ENCODE measurements around the gene HS3ST6. TPM values are rescaled to one million over a fixed set of nuclear protein-coding genes. Genes with fewer than 3 reads are reported as not detected.

HS3ST6 gene
- total RNA-seq, 4 donors from 2014 or later = 1.6 to 9.9 (median 6.3) TPM

GRCh38 chr16:1936945-1937479 lies 18.8 kb upstream of the HS3ST6 start:
- no peaks in the 10 kb centered on the region for H3K9me3 ChIP-seq
- no peak for DNase-seq
- intact Hi-C loops (cut with DNase I) = no loop called here
- H3K36me3 ChIP-seq = peaks cover 29 to 49% (median 29%) of the 10 kb centered on the region in 3 donors
- 88 to 90% methylated on average over 9 to 11 of the region's 11 CpGs for WGBS, 2 donors
- TF ChIP-seq POLR2A (IDR thresholded peaks at IDR 0.05) (no peak), CTCF (IDR thresholded peaks at IDR 0.05) (no peak)
- H3K4me1 ChIP-seq = peaks cover 13 to 36% (median 17%) of the 10 kb centered on the region in 3 donors
- peaks cover 0 to 7% (median 0%) of the 10 kb centered on the region in 4 donors for H3K27me3 ChIP-seq
- H3K4me3 ChIP-seq = no peak overlapping the region
- H3K27ac ChIP-seq = no peak overlapping the region

DNA sequence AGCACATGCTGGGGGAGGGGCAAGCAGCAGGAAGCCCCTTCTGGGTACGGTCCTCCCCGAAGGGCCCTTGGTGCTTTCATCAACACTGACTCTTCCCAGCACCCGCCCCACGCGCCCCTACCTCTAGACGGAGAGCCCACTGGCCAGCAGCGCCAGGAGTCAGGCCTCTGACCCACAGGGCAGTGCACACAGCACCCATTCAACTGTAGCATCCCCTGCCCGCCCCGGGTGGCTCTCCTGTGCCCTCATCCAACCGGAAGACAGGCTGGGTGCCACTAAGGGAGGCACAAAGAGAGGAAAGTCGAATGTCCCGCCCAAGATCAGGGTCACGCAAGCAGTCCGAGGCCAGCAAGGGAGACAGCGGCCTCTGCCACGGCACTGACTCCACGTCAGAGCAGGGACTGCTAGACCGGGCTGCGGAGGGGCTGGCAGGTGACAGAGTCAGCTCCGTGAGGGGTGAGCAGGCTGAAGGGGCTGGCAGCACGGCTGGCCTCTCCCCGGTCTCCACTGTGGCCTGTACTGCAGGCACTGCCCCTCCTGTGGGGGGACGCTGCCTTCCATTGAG lies 15.0 kb upstream of the HS3ST6 start:
- Histone ChIP-seq H3K9me3 (no peaks in the 10 kb centered on the region), H3K27me3 (peaks cover 0 to 8% (median 0%) of the 10 kb centered on the region in 4 donors), H3K27ac (no peak overlapping the region), H3K4me3 (no peak overlapping the region), H3K4me1 (peaks cover 15 to 44% (median 16%) of the 10 kb centered on the region in 3 donors), H3K36me3 (peaks cover 4 to 16% (median 8%) of the 10 kb centered on the region in 3 donors)
- no peak for TF ChIP-seq POLR2A (IDR thresholded peaks at IDR 0.05)
- no peak for TF ChIP-seq CTCF (IDR thresholded peaks at IDR 0.05)
- no peak for DNase-seq
- 63% methylated on average over 19 of the region's 23 CpGs; no CpG with 5 or more reads in 1 of the 2 donors for WGBS, 2 donors
- intact Hi-C loops (cut with DNase I) = no loop called here

DNA sequence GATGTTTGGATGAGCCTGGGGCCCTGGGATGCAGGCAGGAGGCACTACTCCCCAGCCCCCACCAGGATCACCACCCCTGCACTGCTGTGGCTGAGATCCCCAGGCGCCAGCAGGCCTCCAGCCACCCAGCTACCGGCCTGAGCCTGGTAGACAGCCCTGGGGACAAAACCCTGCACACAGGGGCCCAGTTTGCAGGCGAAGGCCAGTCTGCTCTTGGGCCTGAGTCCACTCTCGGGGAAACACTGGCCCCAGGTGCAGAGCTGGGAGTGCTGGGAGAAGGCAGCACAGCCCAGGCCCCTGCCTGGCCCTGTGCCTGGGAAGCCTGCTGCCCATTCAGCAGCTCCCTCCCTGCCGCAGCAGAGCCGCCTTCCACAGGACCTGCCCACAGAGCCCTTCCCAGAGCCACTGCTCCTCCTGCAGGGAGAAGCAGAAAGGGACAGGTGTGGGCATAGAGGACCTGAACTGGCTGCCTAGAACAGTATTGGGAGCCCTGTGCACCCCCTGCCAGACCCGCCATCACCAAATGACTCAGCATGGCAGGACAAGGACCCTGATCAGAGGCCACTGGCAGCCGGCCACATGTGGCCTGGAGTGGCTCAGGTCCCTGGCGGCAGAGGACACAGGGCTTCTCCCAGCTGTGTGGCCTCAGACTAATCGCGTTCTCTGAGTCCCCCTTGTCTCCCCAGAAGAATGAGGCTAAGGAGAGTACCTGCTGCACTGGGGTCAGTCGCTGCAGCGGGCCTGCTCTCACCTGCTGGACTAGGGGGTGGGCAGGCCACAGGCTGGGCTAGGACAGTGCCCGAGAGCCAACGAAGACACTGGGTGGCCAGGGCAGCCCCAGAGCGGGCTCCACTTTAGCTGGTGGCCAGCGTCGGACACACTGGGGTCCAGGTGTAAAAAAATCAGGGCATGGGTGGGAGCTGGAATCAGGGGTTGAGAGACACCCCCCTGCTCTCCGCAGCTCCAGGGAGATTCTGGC lies 14.1 kb upstream of the HS3ST6 start:
- no peak for DNase-seq
- TF ChIP-seq POLR2A (IDR thresholded peaks at IDR 0.05) (no peak), CTCF (IDR thresholded peaks at IDR 0.05) (peak in 4 of 6 experiments; percentile 9 to 52 (median 22))
- H3K27ac ChIP-seq = no peak overlapping the region
- peaks cover 15 to 44% (median 16%) of the 10 kb centered on the region in 3 donors for H3K4me1 ChIP-seq
- no peak overlapping the region for H3K4me3 ChIP-seq
- H3K36me3 ChIP-seq = peaks cover 0 to 7% (median 0%) of the 10 kb centered on the region in 3 donors
- peaks cover 0 to 8% (median 0%) of the 10 kb centered on the region in 4 donors for H3K27me3 ChIP-seq
- 60 to 89% methylated on average over 1 to 5 of the region's 19 CpGs for WGBS, 2 donors
- H3K9me3 ChIP-seq = no peaks in the 10 kb centered on the region
- intact Hi-C loops (cut with DNase I) = no loop called here

DNA sequence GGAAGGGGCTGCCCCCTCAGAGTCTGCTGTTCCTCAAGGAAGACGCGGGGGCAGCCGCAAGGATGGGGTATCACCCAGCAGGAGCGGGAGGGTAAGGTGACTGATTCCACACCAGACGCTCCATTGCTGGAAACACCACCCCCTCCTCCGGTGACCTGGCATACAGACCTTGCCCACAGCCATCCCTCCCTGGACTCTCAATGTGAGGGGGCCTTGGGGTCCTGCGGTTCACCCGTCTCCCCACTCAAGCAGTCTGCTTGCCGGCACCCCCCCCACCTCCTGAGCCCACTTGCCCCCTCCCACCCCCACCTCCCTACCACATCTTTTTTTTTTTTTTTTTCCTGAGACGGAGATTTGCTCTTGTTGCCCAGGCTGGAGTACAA lies 12.1 kb upstream of the HS3ST6 start:
- peaks cover 0 to 14% (median 0%) of the 10 kb centered on the region in 4 donors for H3K27me3 ChIP-seq
- DNase-seq = no peak
- H3K4me3 ChIP-seq = peak overlapping the region in 2 of 4 donors; percentile 64 to 79
- H3K9me3 ChIP-seq = no peaks in the 10 kb centered on the region
- H3K36me3 ChIP-seq = no peaks in the 10 kb centered on the region
- peaks cover 11 to 38% (median 13%) of the 10 kb centered on the region in 3 donors for H3K4me1 ChIP-seq
- WGBS, 2 donors = 66 to 67% methylated on average over 5 of the region's 10 CpGs
- intact Hi-C loops (cut with DNase I) = no loop called here
- peak overlapping the region in 1 of 4 donors; percentile 23 for H3K27ac ChIP-seq
- TF ChIP-seq CTCF (IDR thresholded peaks at IDR 0.05) (no peak), POLR2A (IDR thresholded peaks at IDR 0.05) (no peak)

Data from esophagus squamous epithelium (tissue), 5 donors.